Measurements from ENCODE around the gene KCNH2.

GRCh38 chr7:151016505-151016904 is 38.4 kb upstream of the KCNH2 start:
- no peak for TF ChIP-seq CTCF (conservative IDR thresholded peaks at IDR 0.05; ENCODE audit: low read depth, low read length)
- no peak for TF ChIP-seq EZH2phosphoT487 (IDR thresholded peaks at IDR 0.05; ENCODE audit: borderline replicate concordance, low read length)
